Keratinocyte (primary cell): Measurements from ENCODE around the gene ZNF488. TPM values are rescaled to one million over a fixed set of nuclear protein-coding genes. Genes with fewer than 3 reads are reported as not detected.

Experiments used
- DNase-seq: peaks from one replicate; pipeline ENCODE4 v3.0.0-alpha.2; 2011; ENCODE audit warnings: low read depth, missing footprints, low spot score
- FAIRE-seq: peaks from 2 replicates; lab custom pipeline; 2011; peaks lifted over from hg19 to GRCh38; lab: Jason Lieb, UNC
- H2AFZ ChIP-seq: 2 replicates; pipeline ENCODE4 v1.6.0; 2012; ENCODE audit warnings: low read length, control low read depth, inconsistent platforms; ENCODE audit not compliant: control insufficient read depth
- H3K27ac ChIP-seq: 2 replicates; pipeline ENCODE4 v1.5.1; 2011; ENCODE audit warnings: low read length; ENCODE audit not compliant: control insufficient read depth, insufficient read depth
- H3K27me3 ChIP-seq: 3 replicates; pipeline ENCODE4 v1.6.0; 2011; ENCODE audit warnings: low read length; ENCODE audit not compliant: control insufficient read depth, insufficient read depth; ENCODE audit errors: extremely low read depth
- H3K36me3 ChIP-seq, 2 experiments: 2 replicates in 1 of 2; 3 replicates in 1 of 2; pipeline ENCODE4 v1.5.1; 2011; ENCODE audit warnings: low read length in 2 of 2, mild to moderate bottlenecking in 1 of 2; ENCODE audit not compliant: control insufficient read depth in 2 of 2, insufficient read depth in 2 of 2; ENCODE audit errors: extremely low read depth in 1 of 2
- H3K4me1 ChIP-seq: 3 replicates; pipeline ENCODE4 v1.5.1; 2011; ENCODE audit warnings: low read length; ENCODE audit not compliant: control insufficient read depth, insufficient read depth; ENCODE audit errors: extremely low read depth
- H3K4me2 ChIP-seq: 3 replicates; pipeline ENCODE4 v1.6.0; 2011; ENCODE audit warnings: low read depth, low read length; ENCODE audit not compliant: control insufficient read depth, insufficient read depth; ENCODE audit errors: extremely low read depth
- H3K4me3 ChIP-seq, 3 experiments: fragments of 200-600 bp in 1 of 3; sonication (generic) in 1 of 3; 2 replicates in 2 of 3; 3 replicates in 1 of 3; pipeline ENCODE4 v1.5.1; 2011 to 2016; ENCODE audit warnings: low read length in 3 of 3, mild to moderate bottlenecking in 3 of 3, control low read depth in 2 of 3, inconsistent platforms in 1 of 3, low read depth in 1 of 3, mixed read lengths in 1 of 3, mixed run types in 1 of 3, moderate library complexity in 1 of 3; ENCODE audit not compliant: control insufficient read depth in 2 of 3, insufficient read depth in 2 of 3; ENCODE audit errors: extremely low read depth in 1 of 3
- H3K79me2 ChIP-seq: 2 replicates; pipeline ENCODE4 v1.6.0; 2012; ENCODE audit warnings: low read length; ENCODE audit not compliant: control insufficient read depth, insufficient read depth
- H3K9ac ChIP-seq: 3 replicates; pipeline ENCODE4 v1.6.0; 2011; ENCODE audit warnings: low read length; ENCODE audit not compliant: control insufficient read depth, insufficient read depth; ENCODE audit errors: extremely low read depth
- H3K9me1 ChIP-seq: 3 replicates; pipeline ENCODE4 v1.6.0; 2011; ENCODE audit warnings: low read length; ENCODE audit not compliant: control insufficient read depth, insufficient read depth; ENCODE audit errors: extremely low read depth
- H3K9me3 ChIP-seq: 2 replicates; pipeline ENCODE4 v1.5.1; 2012; ENCODE audit warnings: low read depth, low read length; ENCODE audit not compliant: control insufficient read depth
- H4K20me1 ChIP-seq: 3 replicates; pipeline ENCODE4 v1.6.0; 2011; ENCODE audit warnings: low read length; ENCODE audit not compliant: control insufficient read depth, insufficient read depth; ENCODE audit errors: extremely low read depth
- CTCF ChIP-seq, 3 experiments: IDR thresholded peaks in 1 of 3; conservative IDR thresholded peaks in 1 of 3; optimal IDR thresholded peaks in 1 of 3; 2 replicates in 2 of 3; 3 replicates in 1 of 3; pipeline versions ENCODE3 to v1.5.1; 2011; ENCODE audit warnings: low read length in 3 of 3, mild to moderate bottlenecking in 3 of 3, moderate library complexity in 2 of 3, control low read depth in 1 of 3, inconsistent platforms in 1 of 3; ENCODE audit not compliant: insufficient read depth in 2 of 3; ENCODE audit errors: extremely low read depth in 1 of 3
- EZH2 ChIP-seq: IDR thresholded peaks from one replicate; pipeline ENCODE4 v1.6.1; 2012; ENCODE audit warnings: inconsistent platforms, mild to moderate bottlenecking, low read length, moderate library complexity
- dilution Hi-C: fragments of 300-500 bp; cut with MboI; formaldehyde crosslinking; loops from one replicate; pipeline ENCODE4 v1.7.0; 2020; ENCODE audit warnings: low sequenced_read_pairs; ENCODE audit not compliant: extremely low pct_ligation_motif_present
- polyA plus RNA-seq, 5 experiments: library from polyadenylated mRNA; depleted of rRNA in 3 of 5; stranded (reverse) in 3 of 5; stranded (forward) in 1 of 5; unstranded in 1 of 5; fragments of >200 nt; gene quantifications; 1 replicate in 1 of 5; 2 replicates in 3 of 5; 3 replicates in 1 of 5; pipeline versions ENCODE4 v1.2.1 to v1.2.3, GENCODE V29; 2011 to 2012; ENCODE audit warnings: missing spikeins in 2 of 5, low read depth in 1 of 5, low replicate concordance in 1 of 5

The ZNF488 gene
- polyA plus RNA-seq, 1 donor (not counting 4 experiments of a cell fraction or from before 2014, with no cell fraction given) = 1.2 TPM

GRCh38 chr10:47419421-47419820, 35.3 kb upstream of the ZNF488 start:
- Histone ChIP-seq H3K9me3 (no peaks in the 10 kb centered on the region), H3K4me1 (no peaks in the 10 kb centered on the region), H3K4me3 (no peak overlapping the region), H3K27me3 (no peaks in the 10 kb centered on the region), H3K79me2 (no peaks in the 10 kb centered on the region), H3K36me3 (no peaks in the 10 kb centered on the region), H3K4me2 (no peak overlapping the region), H4K20me1 (no peaks in the 10 kb centered on the region), H2AFZ (no peak overlapping the region), H3K9me1 (no peaks in the 10 kb centered on the region), H3K27ac (no peak overlapping the region), H3K9ac (no peak overlapping the region)
- TF ChIP-seq CTCF (optimal IDR thresholded peaks at IDR 0.05 in 1 of 3, IDR thresholded peaks at IDR 0.05 in 1 of 3, conservative IDR thresholded peaks at IDR 0.05 in 1 of 3; ENCODE audit: extremely low read depth in 1 of 3, insufficient read depth in 2 of 3, low read length in 3 of 3) = no peak
- TF ChIP-seq EZH2 = no peak
- no peak for FAIRE-seq
- dilution Hi-C loops = no loop called here
- no peak for DNase-seq

- no peaks in the 10 kb centered on the region for H3K36me3 ChIP-seq
- no peaks in the 10 kb centered on the region for H3K79me2 ChIP-seq
- H3K4me3 ChIP-seq = no peak overlapping the region
- TF ChIP-seq CTCF (optimal IDR thresholded peaks at IDR 0.05 in 1 of 3, IDR thresholded peaks at IDR 0.05 in 1 of 3, conservative IDR thresholded peaks at IDR 0.05 in 1 of 3; ENCODE audit: extremely low read depth in 1 of 3, insufficient read depth in 2 of 3, low read length in 3 of 3) (no peak), EZH2 (no peak)
- no peak overlapping the region for H3K4me2 ChIP-seq
- no peak overlapping the region for H3K27ac ChIP-seq
- no peak for DNase-seq
- no peak overlapping the region for H2AFZ ChIP-seq
- no peak for FAIRE-seq
- no peak overlapping the region for H3K9ac ChIP-seq
- no peaks in the 10 kb centered on the region for H3K9me1 ChIP-seq
- H3K9me3 ChIP-seq = no peaks in the 10 kb centered on the region
- dilution Hi-C loops = no loop called here
- no peaks in the 10 kb centered on the region for H3K27me3 ChIP-seq
- H4K20me1 ChIP-seq = no peaks in the 10 kb centered on the region
- no peaks in the 10 kb centered on the region for H3K4me1 ChIP-seq
Measured at GRCh38 chr10:47418966-47419365, 34.9 kb upstream of the ZNF488 start.
